ENCODE results near the gene ZNF512.

Gene ZNF512

DNA sequence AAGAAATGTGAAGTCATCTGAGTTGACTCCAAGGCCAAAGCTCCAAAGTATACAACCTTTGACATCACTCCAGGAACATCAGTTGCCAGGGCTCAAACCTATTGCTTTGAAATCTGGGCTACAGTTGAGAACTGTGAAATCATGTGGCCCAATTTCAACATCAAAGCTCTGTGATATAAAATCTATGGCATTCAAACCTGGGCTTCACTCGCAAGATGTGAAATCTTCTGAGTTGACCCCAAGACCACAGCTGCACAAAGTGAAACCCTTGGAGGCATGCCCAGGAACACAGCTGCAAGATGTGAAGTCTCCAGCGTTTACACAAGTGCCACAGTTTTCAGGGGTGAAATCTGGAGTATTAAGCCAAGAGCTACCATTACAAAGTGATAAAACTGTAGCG is 9.4 kb upstream of the ZNF512 start:
- TF ChIP-seq, protein P1, sequence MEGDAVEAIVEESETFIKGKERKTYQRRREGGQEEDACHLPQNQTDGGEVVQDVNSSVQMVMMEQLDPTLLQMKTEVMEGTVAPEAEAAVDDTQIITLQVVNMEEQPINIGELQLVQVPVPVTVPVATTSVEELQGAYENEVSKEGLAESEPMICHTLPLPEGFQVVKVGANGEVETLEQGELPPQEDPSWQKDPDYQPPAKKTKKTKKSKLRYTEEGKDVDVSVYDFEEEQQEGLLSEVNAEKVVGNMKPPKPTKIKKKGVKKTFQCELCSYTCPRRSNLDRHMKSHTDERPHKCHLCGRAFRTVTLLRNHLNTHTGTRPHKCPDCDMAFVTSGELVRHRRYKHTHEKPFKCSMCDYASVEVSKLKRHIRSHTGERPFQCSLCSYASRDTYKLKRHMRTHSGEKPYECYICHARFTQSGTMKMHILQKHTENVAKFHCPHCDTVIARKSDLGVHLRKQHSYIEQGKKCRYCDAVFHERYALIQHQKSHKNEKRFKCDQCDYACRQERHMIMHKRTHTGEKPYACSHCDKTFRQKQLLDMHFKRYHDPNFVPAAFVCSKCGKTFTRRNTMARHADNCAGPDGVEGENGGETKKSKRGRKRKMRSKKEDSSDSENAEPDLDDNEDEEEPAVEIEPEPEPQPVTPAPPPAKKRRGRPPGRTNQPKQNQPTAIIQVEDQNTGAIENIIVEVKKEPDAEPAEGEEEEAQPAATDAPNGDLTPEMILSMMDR (IDR thresholded peaks at IDR 0.05): no peak

DNA sequence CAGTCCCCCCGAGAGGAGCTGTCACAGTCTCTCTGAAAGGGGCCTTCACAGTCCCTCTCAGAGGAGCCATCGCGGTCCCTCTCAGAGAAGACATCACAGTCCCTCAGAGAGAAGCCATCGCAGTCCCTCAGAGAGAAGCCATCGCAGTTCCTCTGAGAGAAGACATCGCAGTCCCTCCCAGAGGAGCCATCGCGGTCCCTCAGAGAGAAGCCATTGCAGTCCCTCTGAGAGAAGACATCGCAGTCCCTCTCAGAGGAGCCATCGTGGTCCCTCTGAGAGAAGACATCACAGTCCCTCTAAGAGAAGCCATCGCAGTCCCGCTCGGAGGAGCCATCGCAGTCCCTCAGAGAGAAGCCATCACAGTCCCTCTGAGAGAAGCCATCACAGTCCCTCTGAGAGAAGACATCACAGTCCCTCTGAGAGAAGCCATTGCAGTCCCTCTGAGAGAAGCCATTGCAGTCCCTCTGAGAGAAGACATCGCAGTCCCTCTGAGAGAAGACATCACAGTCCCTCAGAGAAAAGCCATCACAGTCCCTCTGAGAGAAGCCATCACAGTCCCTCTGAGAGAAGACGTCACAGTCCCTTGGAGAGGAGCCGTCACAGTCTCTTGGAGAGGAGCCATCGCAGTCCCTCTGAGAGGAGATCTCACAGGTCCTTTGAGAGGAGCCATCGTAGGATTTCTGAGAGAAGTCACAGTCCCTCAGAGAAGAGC is 1.3 kb upstream of the ZNF512 start:
- TF ChIP-seq, protein P1 (IDR thresholded peaks at IDR 0.05): no peak

DNA sequence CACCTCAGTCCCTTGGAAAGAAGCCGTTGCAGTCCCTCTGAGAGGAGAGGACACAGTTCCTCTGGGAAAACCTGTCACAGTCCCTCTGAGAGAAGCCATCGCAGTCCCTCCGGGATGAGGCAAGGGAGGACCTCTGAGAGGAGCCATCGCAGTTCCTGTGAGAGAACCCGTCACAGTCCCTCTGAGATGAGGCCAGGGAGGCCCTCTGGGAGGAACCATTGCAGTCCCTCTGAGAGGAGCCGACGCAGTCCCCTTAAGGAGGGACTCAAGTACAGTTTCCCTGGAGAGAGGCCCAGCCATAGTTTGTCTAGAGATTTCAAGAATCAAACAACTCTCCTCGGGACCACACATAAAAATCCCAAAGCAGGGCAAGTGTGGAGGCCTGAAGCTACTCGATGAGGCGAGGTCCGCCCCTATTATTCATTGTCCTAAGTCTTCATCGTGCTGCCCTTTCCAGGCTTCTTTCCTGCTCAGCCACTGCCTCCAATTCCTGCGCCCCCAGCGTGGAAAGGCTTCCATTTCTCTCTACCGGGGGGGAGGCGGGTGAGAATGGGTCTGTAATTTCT is 630 bp upstream of the ZNF512 start:
- TF ChIP-seq, protein P1 (IDR thresholded peaks at IDR 0.05): no peak

DNA sequence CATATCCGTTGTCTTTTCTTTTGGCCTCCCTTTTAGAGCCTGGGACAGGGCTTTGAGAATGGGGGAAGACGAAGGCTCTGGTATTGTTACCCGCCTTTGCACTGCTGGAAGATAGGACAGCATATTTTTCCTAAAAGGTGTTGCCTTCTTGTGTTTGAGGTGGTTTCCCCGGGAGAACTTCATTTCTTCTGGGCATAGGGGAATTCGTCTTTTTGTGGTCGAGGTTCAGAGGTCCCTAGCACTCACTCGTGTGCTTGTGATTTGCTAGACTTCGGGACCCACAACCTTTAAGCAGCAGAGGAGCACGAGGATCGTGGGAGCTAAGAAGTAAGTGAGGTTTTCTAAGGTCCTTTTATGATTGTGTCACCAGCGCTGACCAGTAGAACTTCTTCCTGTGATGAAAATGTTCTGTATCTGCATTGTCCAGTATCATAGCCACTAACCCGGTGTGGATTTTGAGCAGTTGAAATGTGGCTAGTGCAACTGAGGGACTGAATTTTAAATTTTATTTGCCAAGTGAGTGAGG is 611 bp downstream of the ZNF512 start:
- TF ChIP-seq, protein P1 (IDR thresholded peaks at IDR 0.05): no peak

DNA sequence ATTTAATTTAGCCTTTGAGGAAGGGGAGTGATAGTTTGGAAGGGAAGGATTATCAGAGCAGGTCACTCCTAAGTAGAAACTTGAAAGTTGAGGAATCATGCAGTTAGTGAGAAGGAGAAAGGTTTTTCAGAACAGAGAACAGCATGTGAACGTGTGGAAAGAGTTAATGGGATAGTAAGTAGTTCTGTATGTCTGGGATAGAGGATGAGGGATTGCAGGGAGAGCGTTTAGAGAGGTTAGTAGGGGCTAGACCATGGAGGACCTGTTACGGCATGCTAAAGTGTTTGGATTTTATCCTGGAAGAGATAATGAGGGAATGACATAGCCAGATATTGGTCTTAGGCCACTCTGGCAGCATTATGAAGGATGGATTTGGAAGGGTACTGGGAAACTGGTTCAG is 1.8 kb downstream of the ZNF512 start:
- TF ChIP-seq, protein P1 (IDR thresholded peaks at IDR 0.05): no peak

DNA sequence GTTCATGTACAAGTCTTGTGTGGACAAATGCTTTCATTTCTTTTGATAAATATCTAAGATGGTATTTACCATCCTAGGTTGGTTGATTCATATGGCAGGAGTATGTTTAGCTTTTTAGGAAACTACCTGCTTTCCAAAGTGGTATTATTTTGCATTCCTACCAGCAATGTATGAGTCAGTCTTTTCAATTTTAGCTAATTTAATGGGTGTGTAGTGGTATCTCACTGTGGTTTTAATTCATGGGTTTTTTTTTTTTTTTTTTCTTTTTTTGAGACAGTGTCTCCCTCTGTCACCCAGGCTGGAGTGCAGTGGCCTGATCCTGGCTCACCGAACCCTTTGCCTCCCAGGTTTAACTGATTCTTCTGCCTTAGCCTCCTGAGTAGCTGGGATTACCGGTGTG is 4.2 kb downstream of the ZNF512 start:
- TF ChIP-seq, protein P1 (IDR thresholded peaks at IDR 0.05): no peak

DNA sequence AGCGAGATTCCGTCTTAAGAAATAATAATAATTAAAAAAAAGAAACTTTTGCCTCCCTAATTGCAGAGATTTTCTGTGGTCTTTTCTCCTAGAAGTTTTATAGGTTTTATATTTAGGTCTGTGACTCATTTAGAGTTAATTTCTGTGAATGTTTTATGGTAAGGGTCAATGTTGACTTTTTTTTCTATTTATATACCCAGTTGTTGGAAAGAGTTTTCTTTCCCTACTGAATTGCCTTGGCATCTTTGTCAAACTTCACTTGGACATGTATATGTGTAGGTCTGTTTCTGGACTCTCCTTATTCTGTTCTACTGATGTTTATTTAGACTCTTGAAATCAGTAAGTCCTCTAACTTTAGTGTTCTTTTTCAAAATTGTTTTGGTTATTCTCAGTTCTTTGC is 5.5 kb downstream of the ZNF512 start:
- TF ChIP-seq, protein P1 (IDR thresholded peaks at IDR 0.05): no peak

Data from LNCAP (cell line).